SK-N-MC (cell line): ENCODE measurements around the gene PPIP5K2.

Experiments used
- EZH2 ChIP-seq: fragments of 200-600 bp; sonication (generic); IDR thresholded peaks from one replicate; pipeline ENCODE4 v1.6.1; 2017; ENCODE audit warnings: antibody characterized with exemption
- FOXP2 ChIP-seq: optimal IDR thresholded peaks from 2 replicates; pipeline ENCODE3; 2011; ENCODE audit warnings: mild to moderate bottlenecking, moderate library complexity; ENCODE audit not compliant: insufficient read depth; ENCODE audit errors: extremely low read length, control extremely low read depth
- POLR2AphosphoS5 ChIP-seq: IDR thresholded peaks from 2 replicates; pipeline ENCODE4 v1.6.1; 2012; ENCODE audit warnings: mild to moderate bottlenecking, low read depth, low read length, borderline replicate concordance

GRCh38 chr5:103258368-103258956 lies 138.4 kb downstream of the PPIP5K2 start, which contains the start of gene MACIR:
- TF ChIP-seq EZH2 = no peak
- TF ChIP-seq POLR2AphosphoS5 = peak; percentile 89
- TF ChIP-seq FOXP2 = peak; percentile 21
